ENCODE measurements around the gene N4BP3. TPM values are rescaled to one million over a fixed set of nuclear protein-coding genes. Genes with fewer than 3 reads are reported as not detected.

The N4BP3 gene
- total RNA-seq, 2 donors from 2014 or later, result 2.2 to 3.3 TPM

- no peak overlapping the region for H3K9ac ChIP-seq (ENCODE audit: low read depth in 2 of 2, low read length in 2 of 2)
- H3K4me1 ChIP-seq, result peaks cover 5% of the 10 kb centered on the region
- no peak for DNase-seq
- no peaks in the 10 kb centered on the region for H3K9me3 ChIP-seq
- intact Hi-C loops (cut with DNase I), result loop anchor here (5.0 kb wide), 1 partner anchor 72 kb away; no protein-coding TSS in a partner anchor
- peaks cover 5% of the 10 kb centered on the region for H3K36me3 ChIP-seq
- no peak overlapping the region for H3K27ac ChIP-seq
- TF ChIP-seq CTCF (IDR thresholded peaks at IDR 0.05), result no peak
- H3K4me3 ChIP-seq, result no peak overlapping the region
- H3K27me3 ChIP-seq, result no peaks in the 10 kb centered on the region
Measured at GRCh38 chr5:178149199-178149932, 36.0 kb downstream of the N4BP3 start.

GRCh38 chr5:178150977-178151734 is 37.8 kb downstream of the N4BP3 start:
- no peak overlapping the region for H3K4me3 ChIP-seq
- intact Hi-C loops (cut with DNase I), result no loop called here
- no peak overlapping the region for H3K27ac ChIP-seq
- H3K9me3 ChIP-seq, result no peaks in the 10 kb centered on the region
- H3K4me1 ChIP-seq, result peaks cover 5% of the 10 kb centered on the region
- H3K36me3 ChIP-seq, result peaks cover 5% of the 10 kb centered on the region
- no peaks in the 10 kb centered on the region for H3K27me3 ChIP-seq
- no peak for TF ChIP-seq CTCF (IDR thresholded peaks at IDR 0.05)
- no peak for DNase-seq
- H3K9ac ChIP-seq (ENCODE audit: low read depth in 2 of 2, low read length in 2 of 2), result no peak overlapping the region

GRCh38 chr5:178152491-178153444 is 39.4 kb downstream of the N4BP3 start:
- DNase-seq, result no peak
- Histone ChIP-seq H3K4me3 (peak overlapping the region; percentile 92), H3K27ac (peak overlapping the region; percentile 45), H3K36me3 (peaks cover 5% of the 10 kb centered on the region), H3K27me3 (no peaks in the 10 kb centered on the region), H3K9me3 (no peaks in the 10 kb centered on the region), H3K4me1 (peaks cover 5% of the 10 kb centered on the region), H3K9ac (ENCODE audit: low read depth in 2 of 2, low read length in 2 of 2) (peak overlapping the region; percentile 70 to 78)
- intact Hi-C loops (cut with DNase I), result no loop called here
- TF ChIP-seq CTCF (IDR thresholded peaks at IDR 0.05), result no peak

- Histone ChIP-seq H3K9me3 (no peaks in the 10 kb centered on the region), H3K27me3 (no peaks in the 10 kb centered on the region), H3K9ac (ENCODE audit: low read depth in 2 of 2, low read length in 2 of 2) (peak within 1 kb of the TSS; percentile 70 to 78), H3K4me1 (peaks cover 5% of the 10 kb centered on the region), H3K27ac (peak within 1 kb of the TSS; percentile 45), H3K36me3 (peaks cover 5% of the 10 kb centered on the region), H3K4me3 (peak within 1 kb of the TSS; percentile 92)
- no peak for TF ChIP-seq CTCF (IDR thresholded peaks at IDR 0.05)
- DNase-seq, result peak; percentile 100
- intact Hi-C loops (cut with DNase I), result no loop called here
Measured at GRCh38 chr5:178153530-178154340, 40.4 kb downstream of the N4BP3 start, which contains the start of gene NHP2. Gene NHP2 (minus strand): TSS chr5:178153885. CDS start chr5:178153817, 68 bp downstream.
